NT2/D1 (cell line): ENCODE measurements around the gene PLEKHG1.

Experiments used
- SUZ12 ChIP-seq: IDR thresholded peaks from 2 replicates; pipeline ENCODE4 v1.6.1; 2011; ENCODE audit not compliant: insufficient read length, insufficient read depth; ENCODE audit errors: extremely low read depth
- YY1 ChIP-seq: IDR thresholded peaks from 2 replicates; pipeline ENCODE4 v1.6.1; 2011; ENCODE audit not compliant: insufficient read length, insufficient read depth

- no peak for TF ChIP-seq YY1
- no peak for TF ChIP-seq SUZ12
Observed at GRCh38 chr6:150568560-150568959, 31.1 kb upstream of the PLEKHG1 start.
